Ovary (tissue), 9 donors: ENCODE measurements around the gene AKR1E2. TPM values are rescaled to one million over a fixed set of nuclear protein-coding genes. Genes with fewer than 3 reads are reported as not detected.

Experiments
- DNase-seq, 5 donors: peaks; one replicate each; pipeline ENCODE4 v3.0.0-alpha.2; 2019 to 2020
- H3K27ac ChIP-seq, 2 donors: fragments of 200-600 bp; one replicate each; pipeline versions ENCODE4 v1.5.1 to v1.8.0; 2019 to 2022
- H3K27me3 ChIP-seq: fragments of 200-600 bp; one replicate; pipeline ENCODE4 v1.8.0; 2022
- H3K36me3 ChIP-seq: fragments of 200-600 bp; sonication (generic); one replicate; pipeline ENCODE4 v1.5.1; 2019
- H3K4me1 ChIP-seq: one replicate; pipeline ENCODE4 v1.8.1; 2013; ENCODE audit warnings: mild to moderate bottlenecking, moderate library complexity; ENCODE audit not compliant: insufficient read depth
- H3K4me3 ChIP-seq: fragments of 200-600 bp; sonication (generic); one replicate; pipeline ENCODE4 v1.5.1; 2017
- H3K9me3 ChIP-seq, 2 donors: fragments of 200-600 bp in 1 of 2; sonication (generic) in 1 of 2; one replicate each; pipeline versions ENCODE4 v1.5.1 to v1.8.1; 2013 to 2019; ENCODE audit warnings: mild to moderate bottlenecking in 1 of 2, moderate library complexity in 1 of 2
- EP300 ChIP-seq: sonication (generic); formaldehyde crosslinking; IDR thresholded peaks from one replicate; pipeline ENCODE4 v1.6.1; 2017; ENCODE audit warnings: antibody characterized with exemption
- POLR2A ChIP-seq: fragments of 450-650 bp; IDR thresholded peaks from one replicate; pipeline ENCODE4 v1.6.1; 2017; ENCODE audit warnings: antibody characterized with exemption, mild to moderate bottlenecking, moderate library complexity
- WGBS, 3 donors: extraction: QIAGEN DNeasy Blood & Tissue Kit in 1 of 3; methylation state at CpG; one replicate each; pipeline versions ENCODE4 v1.1.5 to v1.1.7; 2013 to 2017; 5-methylcytosine and 5-hydroxymethylcytosine counted together
- intact Hi-C, 4 donors: fragments of 100-400 bp; cut with DNase I; formaldehyde crosslinking; loops; one replicate each; pipeline versions ENCODE4 v1.11.0 to v1.15.1; 2022 to 2023
- polyA plus RNA-seq, 2 donors: library from polyadenylated mRNA; stranded (reverse); fragments of 200-250 nt in 1 of 2; fragments of 350-450 nt in 1 of 2; fragmentation: Illumina TruSeq in 1 of 2; extraction: RNeasy Lipid Tissue Mini Kit (QIAGEN cat#74804) in 1 of 2; gene quantifications; one replicate each; pipeline ENCODE4 v1.2.3, GENCODE V29; 2013 to 2014
- total RNA-seq, 7 donors: library from RNA; depleted of rRNA in 2 of 7; stranded (reverse); fragments of >200 nt in 2 of 7; fragmentation: NEBNext Ultra II Directional in 3 of 7; extraction: Animal tissue kit (Norgen Biotek cat#: 25700) in 3 of 7; gene quantifications; one replicate each; pipeline versions ENCODE4 v1.1.0 to v1.2.4, GENCODE V29; 2016 to 2023
- TF ChIP-seq, protein P1 (sequence below), 3 donors: fragments of 450-650 bp in 2 of 3; fragments of 200-600 bp in 1 of 3; IDR thresholded peaks; one replicate each; pipeline versions ENCODE4 v1.5.1 to v1.8.0; 2016 to 2022; ENCODE audit warnings: antibody characterized with exemption in 3 of 3, mild to moderate bottlenecking in 1 of 3
- donor health status: DM: no; HTN: no; CAD: no; lungs with moderate emphysema.
- donor health status: DM: no; HTN: no; CAD: no.
- donor health status: Bipolar disorder and iron deficiency.
- donor health status: DM: yes; HTN: yes; CAD: no.
- donor health status: DM: no; HTN: no; CAD: no.
- donor health status: DM: yes; HTN: yes; CAD: no.

AKR1E2 gene
- total and polyA plus RNA-seq, 9 donors, result 1.3 to 8.1 (median 4.4) TPM

DNA sequence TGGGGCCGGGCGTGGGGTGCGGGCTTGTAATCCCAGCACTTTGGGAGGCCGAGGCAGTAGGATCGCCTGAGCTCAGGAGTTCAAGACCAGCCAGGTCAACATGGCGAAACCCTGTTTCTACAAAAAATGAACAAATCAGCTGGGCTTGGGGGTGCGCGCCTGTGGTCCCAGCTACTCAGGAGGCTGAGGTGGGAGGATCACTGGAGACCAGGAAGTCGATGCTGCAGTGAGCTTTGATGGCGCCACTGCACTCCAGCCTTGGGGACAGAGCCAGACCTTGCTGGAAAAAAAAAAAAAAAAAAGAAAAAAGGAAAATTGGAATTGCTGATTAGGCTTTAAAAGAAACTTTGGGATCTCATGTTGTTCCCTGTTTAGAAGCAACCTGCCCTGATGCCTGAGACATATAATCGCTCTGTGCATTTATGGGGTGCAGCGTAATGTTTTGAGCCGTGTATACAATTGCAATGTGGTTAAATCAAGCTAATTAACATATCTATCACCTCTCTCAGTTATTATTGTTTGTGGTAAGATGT, 851 bp downstream of the AKR1E2 start:
- Histone ChIP-seq H3K9me3 (no peaks in the 10 kb centered on the region), H3K4me3 (peak overlapping the region; percentile 61), H3K36me3 (no peaks in the 10 kb centered on the region), H3K27me3 (no peaks in the 10 kb centered on the region), H3K27ac (peak overlapping the region; percentile 71 to 94), H3K4me1 (peaks cover 2% of the 10 kb centered on the region)
- intact Hi-C loops, result no loop called here
- WGBS, 3 donors, result 39 to 53% (median 50%) methylated on average over 13 of the region's 13 CpGs
- DNase-seq, result no peak
- TF ChIP-seq, protein P1, sequence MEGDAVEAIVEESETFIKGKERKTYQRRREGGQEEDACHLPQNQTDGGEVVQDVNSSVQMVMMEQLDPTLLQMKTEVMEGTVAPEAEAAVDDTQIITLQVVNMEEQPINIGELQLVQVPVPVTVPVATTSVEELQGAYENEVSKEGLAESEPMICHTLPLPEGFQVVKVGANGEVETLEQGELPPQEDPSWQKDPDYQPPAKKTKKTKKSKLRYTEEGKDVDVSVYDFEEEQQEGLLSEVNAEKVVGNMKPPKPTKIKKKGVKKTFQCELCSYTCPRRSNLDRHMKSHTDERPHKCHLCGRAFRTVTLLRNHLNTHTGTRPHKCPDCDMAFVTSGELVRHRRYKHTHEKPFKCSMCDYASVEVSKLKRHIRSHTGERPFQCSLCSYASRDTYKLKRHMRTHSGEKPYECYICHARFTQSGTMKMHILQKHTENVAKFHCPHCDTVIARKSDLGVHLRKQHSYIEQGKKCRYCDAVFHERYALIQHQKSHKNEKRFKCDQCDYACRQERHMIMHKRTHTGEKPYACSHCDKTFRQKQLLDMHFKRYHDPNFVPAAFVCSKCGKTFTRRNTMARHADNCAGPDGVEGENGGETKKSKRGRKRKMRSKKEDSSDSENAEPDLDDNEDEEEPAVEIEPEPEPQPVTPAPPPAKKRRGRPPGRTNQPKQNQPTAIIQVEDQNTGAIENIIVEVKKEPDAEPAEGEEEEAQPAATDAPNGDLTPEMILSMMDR (IDR thresholded peaks at IDR 0.05), result no peak
- TF ChIP-seq EP300, result no peak
- no peak for TF ChIP-seq POLR2A

DNA sequence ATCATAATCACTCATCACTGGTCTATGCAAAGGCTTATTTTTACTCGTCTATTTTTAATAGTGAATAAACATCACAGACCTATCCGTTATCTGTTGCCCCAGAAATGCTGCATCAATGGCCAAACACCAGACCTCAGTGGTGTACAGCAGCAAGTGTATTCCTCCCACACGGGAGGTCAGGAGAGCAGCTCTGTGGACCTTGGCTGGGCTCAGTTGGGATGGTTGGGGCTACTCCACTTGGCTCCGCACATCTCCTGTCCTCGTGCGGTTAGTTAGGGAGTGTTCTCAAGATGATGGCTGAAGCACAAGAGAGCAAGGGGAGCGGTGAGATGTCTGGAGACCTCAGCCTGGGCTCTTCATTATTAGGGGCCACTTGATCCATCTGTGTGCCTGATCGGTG, 2.0 kb downstream of the AKR1E2 start:
- peaks cover 2% of the 10 kb centered on the region for H3K4me1 ChIP-seq
- no peaks in the 10 kb centered on the region for H3K9me3 ChIP-seq
- H3K27me3 ChIP-seq, result no peaks in the 10 kb centered on the region
- WGBS, 3 donors, result 65 to 67% (median 67%) methylated on average over 8 of the region's 8 CpGs
- no peak overlapping the region for H3K4me3 ChIP-seq
- TF ChIP-seq POLR2A, result no peak
- TF ChIP-seq, protein P1 (IDR thresholded peaks at IDR 0.05), result no peak
- TF ChIP-seq EP300, result no peak
- H3K27ac ChIP-seq, result no peak overlapping the region
- no peak for DNase-seq
- intact Hi-C loops, result no loop called here
- no peaks in the 10 kb centered on the region for H3K36me3 ChIP-seq

DNA sequence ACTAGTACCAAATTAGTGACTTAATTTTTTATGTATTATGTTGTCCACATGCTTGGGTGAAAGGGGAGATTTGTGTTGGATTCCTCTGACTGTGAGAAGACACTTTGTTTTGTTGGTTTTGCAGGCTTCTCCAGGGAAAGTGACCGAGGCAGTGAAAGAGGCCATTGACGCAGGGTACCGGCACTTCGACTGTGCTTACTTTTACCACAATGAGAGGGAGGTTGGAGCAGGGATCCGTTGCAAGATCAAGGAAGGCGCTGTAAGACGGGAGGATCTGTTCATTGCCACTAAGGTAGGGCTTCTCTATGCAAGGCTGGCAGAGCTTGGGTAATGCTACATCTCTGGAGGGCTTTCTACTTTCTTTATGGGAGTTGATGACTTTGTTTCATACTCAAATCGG, 4.5 kb downstream of the AKR1E2 start:
- no peak overlapping the region for H3K27ac ChIP-seq
- H3K9me3 ChIP-seq, result no peaks in the 10 kb centered on the region
- H3K27me3 ChIP-seq, result no peaks in the 10 kb centered on the region
- 88 to 93% (median 91%) methylated on average over 8 of the region's 8 CpGs for WGBS, 3 donors
- H3K36me3 ChIP-seq, result no peaks in the 10 kb centered on the region
- TF ChIP-seq EP300 (no peak), POLR2A (no peak)
- TF ChIP-seq, protein P1 (IDR thresholded peaks at IDR 0.05), result no peak
- peaks cover 2% of the 10 kb centered on the region for H3K4me1 ChIP-seq
- intact Hi-C loops, result no loop called here
- DNase-seq, result no peak
- no peak overlapping the region for H3K4me3 ChIP-seq

DNA sequence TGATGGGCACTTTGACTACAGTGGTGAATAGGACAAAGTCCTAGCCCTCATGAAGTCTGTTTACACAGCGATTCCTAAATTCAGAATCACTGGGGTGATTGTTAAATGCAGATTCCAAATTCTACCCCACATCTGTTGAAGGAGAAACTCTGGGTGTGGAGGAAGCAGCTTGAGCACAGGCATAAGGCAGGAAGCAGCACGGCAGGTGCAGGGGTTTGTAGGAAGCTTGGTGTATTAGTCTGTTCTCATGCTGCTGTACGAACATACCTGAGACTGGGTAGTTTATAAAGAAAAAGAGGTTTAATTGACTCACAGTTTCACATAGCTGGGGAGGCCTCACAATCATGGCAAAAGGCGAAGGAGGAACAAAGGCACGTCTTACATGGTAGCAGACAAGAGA, 5.1 kb downstream of the AKR1E2 start:
- no peak overlapping the region for H3K27ac ChIP-seq
- H3K4me3 ChIP-seq, result no peak overlapping the region
- no peaks in the 10 kb centered on the region for H3K36me3 ChIP-seq
- intact Hi-C loops, result no loop called here
- DNase-seq, result no peak
- no peaks in the 10 kb centered on the region for H3K9me3 ChIP-seq
- no peaks in the 10 kb centered on the region for H3K27me3 ChIP-seq
- WGBS, 3 donors, result 96 to 97% (median 96%) methylated on average over 5 of the region's 5 CpGs
- peaks cover 2% of the 10 kb centered on the region for H3K4me1 ChIP-seq
- TF ChIP-seq POLR2A (no peak), EP300 (no peak)
- TF ChIP-seq, protein P1 (IDR thresholded peaks at IDR 0.05), result no peak
